Thyroid gland (tissue), 4 donors: ENCODE data around the gene IGFALS.

Experiments
- CTCF ChIP-seq, 6 experiments: fragments of 200-600 bp in 3 of 6; fragments of 450-650 bp in 3 of 6; sonication (generic) in 3 of 6; IDR thresholded peaks; one replicate each; pipeline ENCODE4 v1.5.1; 2016 to 2019; ENCODE audit warnings: antibody characterized with exemption in 6 of 6, mild to moderate bottlenecking in 2 of 6, inconsistent platforms in 1 of 6, moderate library complexity in 1 of 6
- POLR2A ChIP-seq, 2 donors: fragments of 450-650 bp; IDR thresholded peaks; one replicate each; pipeline ENCODE4 v1.6.1; 2017; ENCODE audit warnings: antibody characterized with exemption in 2 of 2, mild to moderate bottlenecking in 2 of 2, moderate library complexity in 1 of 2

GRCh38 chr16:1776991-1777374 lies 16.5 kb downstream of the IGFALS start:
- TF ChIP-seq CTCF (IDR thresholded peaks at IDR 0.05) (no peak), POLR2A (IDR thresholded peaks at IDR 0.05) (no peak)
